Stomach (tissue), 9 donors: ENCODE results near the gene CRELD1. TPM values are rescaled to one million over a fixed set of nuclear protein-coding genes. Genes with fewer than 3 reads are reported as not detected.
A peak's percentile ranks its signal among the peaks of the same experiment; 100 is the strongest.

ENCODE experiments used
- DNase-seq, 2 donors: peaks; one replicate each; pipeline versions ENCODE4 v3.0.0 to v3.0.0-alpha.2; 2013 to 2019
- H3K27ac ChIP-seq, 5 donors: fragments of 200-600 bp in 4 of 5; sonication (generic) in 4 of 5; one replicate each; pipeline ENCODE4 v1.5.1; 2013 to 2019; ENCODE audit warnings: mild to moderate bottlenecking in 1 of 5, moderate library complexity in 1 of 5
- H3K27me3 ChIP-seq, 3 donors: fragments of 200-600 bp; sonication (generic); one replicate each; pipeline ENCODE4 v1.5.1; 2017 to 2019; ENCODE audit warnings: mixed run types in 1 of 3
- H3K36me3 ChIP-seq, 4 donors: fragments of 200-600 bp; sonication (generic); 1 replicate in 3 of 4; 2 replicates in 1 of 4; pipeline ENCODE4 v1.5.1; 2016 to 2019
- H3K4me1 ChIP-seq, 4 donors: fragments of 200-600 bp; sonication (generic); one replicate each; pipeline ENCODE4 v1.5.1; 2016 to 2019
- H3K4me3 ChIP-seq, 4 donors: fragments of 200-600 bp; sonication (generic) in 3 of 4; one replicate each; pipeline ENCODE4 v1.5.1; 2016 to 2019; ENCODE audit warnings: mild to moderate bottlenecking in 1 of 4
- H3K9me3 ChIP-seq, 4 donors: fragments of 200-600 bp; sonication (generic); one replicate each; pipeline ENCODE4 v1.5.1; 2016 to 2019
- EP300 ChIP-seq: sonication (generic); formaldehyde crosslinking; IDR thresholded peaks from one replicate; pipeline ENCODE4 v1.6.1; 2017; ENCODE audit warnings: antibody characterized with exemption
- POLR2A ChIP-seq, 4 donors: fragments of 450-650 bp; IDR thresholded peaks; one replicate each; pipeline ENCODE4 v1.6.1; 2016; ENCODE audit warnings: antibody characterized with exemption in 4 of 4, control low read depth in 2 of 4, mild to moderate bottlenecking in 1 of 4, moderate library complexity in 1 of 4
- POLR2AphosphoS5 ChIP-seq, 3 donors: sonication (generic); formaldehyde crosslinking; IDR thresholded peaks; one replicate each; pipeline ENCODE4 v1.6.1; 2016; ENCODE audit warnings: antibody characterized with exemption in 3 of 3
- WGBS, 5 donors: extraction: QIAGEN DNeasy Blood & Tissue Kit in 3 of 5; methylation state at CpG; one replicate each; pipeline versions ENCODE4 v1.1.5 to v1.1.7; 2013 to 2018; 5-methylcytosine and 5-hydroxymethylcytosine counted together
- intact Hi-C: fragments of 100-400 bp; cut with DNase I; formaldehyde crosslinking; loops from one replicate; pipeline ENCODE4 v1.15.1; 2023; ENCODE audit warnings: low total_unique reads
- polyA plus RNA-seq, 3 donors: library from polyadenylated mRNA; stranded (reverse); fragments of 200-250 nt; gene quantifications; one replicate each; pipeline ENCODE4 v1.2.3, GENCODE V29; 2013
- total RNA-seq, 5 donors: library from RNA; depleted of rRNA; stranded (reverse); fragments of >200 nt; gene quantifications; one replicate each; pipeline versions ENCODE4 v1.1.0 to v1.2.3, GENCODE V29; 2014 to 2016
- TF ChIP-seq, protein P1 (sequence below), 7 experiments: fragments of 450-650 bp in 4 of 7; fragments of 200-600 bp in 3 of 7; sonication (generic) in 3 of 7; IDR thresholded peaks; one replicate each; pipeline ENCODE4 v1.5.1; 2016 to 2019; ENCODE audit warnings: antibody characterized with exemption in 7 of 7, control low read depth in 2 of 7, mild to moderate bottlenecking in 1 of 7
- donor health status: healthy with polysubstance abuse.
- donor health status: Bipolar disorder and iron deficiency.
- donor health status: healthy.

The CRELD1 gene
- total and polyA plus RNA-seq, 8 donors: 6.2 to 71.5 (median 22.7) TPM

DNA sequence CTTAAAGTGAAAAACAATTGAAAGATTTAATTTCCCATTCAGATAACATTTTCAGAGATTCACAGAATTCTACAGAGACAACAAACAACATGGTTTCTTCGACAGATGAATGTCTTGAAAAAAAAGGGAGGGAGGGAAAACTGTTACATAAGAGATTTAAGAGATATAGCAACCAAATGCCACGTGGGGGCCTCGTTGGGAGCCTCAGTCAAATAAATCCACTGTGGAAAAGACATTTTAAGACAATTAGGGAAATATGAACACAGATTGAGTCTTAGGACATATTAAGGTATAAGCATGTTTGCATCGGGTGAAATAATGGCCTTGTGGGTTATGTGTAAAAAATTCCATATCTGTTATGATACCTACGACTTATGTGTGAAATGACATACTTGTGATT lies 23.6 kb downstream of the CRELD1 start:
- TF ChIP-seq EP300: no peak
- TF ChIP-seq POLR2A (IDR thresholded peaks at IDR 0.05): no peak
- TF ChIP-seq POLR2AphosphoS5 (IDR thresholded peaks at IDR 0.05): no peak
- TF ChIP-seq, protein P1, sequence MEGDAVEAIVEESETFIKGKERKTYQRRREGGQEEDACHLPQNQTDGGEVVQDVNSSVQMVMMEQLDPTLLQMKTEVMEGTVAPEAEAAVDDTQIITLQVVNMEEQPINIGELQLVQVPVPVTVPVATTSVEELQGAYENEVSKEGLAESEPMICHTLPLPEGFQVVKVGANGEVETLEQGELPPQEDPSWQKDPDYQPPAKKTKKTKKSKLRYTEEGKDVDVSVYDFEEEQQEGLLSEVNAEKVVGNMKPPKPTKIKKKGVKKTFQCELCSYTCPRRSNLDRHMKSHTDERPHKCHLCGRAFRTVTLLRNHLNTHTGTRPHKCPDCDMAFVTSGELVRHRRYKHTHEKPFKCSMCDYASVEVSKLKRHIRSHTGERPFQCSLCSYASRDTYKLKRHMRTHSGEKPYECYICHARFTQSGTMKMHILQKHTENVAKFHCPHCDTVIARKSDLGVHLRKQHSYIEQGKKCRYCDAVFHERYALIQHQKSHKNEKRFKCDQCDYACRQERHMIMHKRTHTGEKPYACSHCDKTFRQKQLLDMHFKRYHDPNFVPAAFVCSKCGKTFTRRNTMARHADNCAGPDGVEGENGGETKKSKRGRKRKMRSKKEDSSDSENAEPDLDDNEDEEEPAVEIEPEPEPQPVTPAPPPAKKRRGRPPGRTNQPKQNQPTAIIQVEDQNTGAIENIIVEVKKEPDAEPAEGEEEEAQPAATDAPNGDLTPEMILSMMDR (IDR thresholded peaks at IDR 0.05): no peak
- Histone ChIP-seq H3K9me3 (no peaks in the 10 kb centered on the region), H3K36me3 (peaks cover 0 to 43% (median 18%) of the 10 kb centered on the region in 4 donors), H3K4me1 (peaks cover 0 to 25% (median 10%) of the 10 kb centered on the region in 4 donors), H3K27ac (no peak overlapping the region), H3K27me3 (no peaks in the 10 kb centered on the region), H3K4me3 (no peak overlapping the region)
- WGBS, 5 donors: 50 to 62% (median 55%) methylated on average over 5 of the region's 5 CpGs
- intact Hi-C loops: no loop called here
- no peak for DNase-seq

DNA sequence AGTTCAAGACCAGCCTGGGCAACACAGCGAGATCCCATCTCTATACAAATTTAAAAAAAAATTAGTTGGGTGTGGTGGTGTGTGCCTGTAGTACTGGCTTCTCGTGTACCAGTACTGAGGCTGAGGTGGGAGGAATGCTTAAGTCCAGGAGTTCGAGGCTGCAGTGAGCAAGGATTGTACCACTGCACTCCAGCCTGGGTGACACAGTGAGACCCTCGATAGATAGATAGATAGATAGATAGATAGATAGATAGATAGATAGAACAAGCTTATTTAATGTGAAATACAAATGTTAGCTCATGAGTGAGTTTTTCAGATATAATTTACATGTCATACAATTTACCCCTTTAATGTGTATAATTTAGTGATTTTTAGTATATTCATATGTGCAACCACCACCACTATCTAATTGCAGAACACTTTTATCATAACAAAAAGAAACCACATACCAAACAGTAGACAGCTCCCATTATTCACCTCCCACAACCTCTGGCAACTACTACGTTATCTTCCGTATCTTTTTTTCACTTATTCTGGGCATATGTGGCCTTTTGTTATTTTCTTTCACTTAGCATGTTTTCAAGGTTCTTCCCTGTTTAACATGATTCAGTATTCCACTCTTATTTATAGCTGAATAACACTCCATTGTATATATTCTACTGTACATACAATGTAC lies 31.7 kb downstream of the CRELD1 start:
- TF ChIP-seq POLR2A (IDR thresholded peaks at IDR 0.05) (no peak), EP300 (no peak), POLR2AphosphoS5 (IDR thresholded peaks at IDR 0.05) (no peak)
- TF ChIP-seq, protein P1 (IDR thresholded peaks at IDR 0.05): no peak
- WGBS, 5 donors: 86 to 96% (median 91%) methylated on average over 6 of the region's 6 CpGs
- Histone ChIP-seq H3K27ac (no peak overlapping the region), H3K27me3 (no peaks in the 10 kb centered on the region), H3K4me1 (peaks cover 0 to 10% (median 2%) of the 10 kb centered on the region in 4 donors), H3K9me3 (no peaks in the 10 kb centered on the region), H3K36me3 (peaks cover 32 to 100% (median 96%) of the 10 kb centered on the region in 4 donors), H3K4me3 (no peak overlapping the region)
- DNase-seq: no peak
- intact Hi-C loops: no loop called here

DNA sequence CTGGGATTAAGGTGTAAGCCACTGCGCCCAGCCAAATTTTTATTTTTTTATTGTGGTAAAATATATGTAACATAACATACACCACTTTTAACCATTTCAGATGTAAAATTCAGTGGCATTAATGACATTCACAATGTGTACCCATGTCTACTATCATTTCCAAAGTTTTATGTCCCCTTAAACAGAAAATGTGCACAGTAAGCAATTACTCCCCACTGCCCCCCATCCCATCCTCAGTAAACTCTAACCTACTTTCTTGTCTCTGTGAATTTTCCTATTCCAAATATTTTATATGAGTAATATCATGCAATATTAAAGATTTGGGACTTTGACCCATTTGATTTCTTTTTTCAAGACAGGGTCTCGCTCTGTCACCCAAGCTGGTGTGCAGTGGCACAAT lies 33.2 kb downstream of the CRELD1 start:
- WGBS, 5 donors: 96 to 100% (median 100%) methylated on average over 2 of the region's 2 CpGs
- peaks cover 43 to 100% (median 97%) of the 10 kb centered on the region in 4 donors for H3K36me3 ChIP-seq

DNA sequence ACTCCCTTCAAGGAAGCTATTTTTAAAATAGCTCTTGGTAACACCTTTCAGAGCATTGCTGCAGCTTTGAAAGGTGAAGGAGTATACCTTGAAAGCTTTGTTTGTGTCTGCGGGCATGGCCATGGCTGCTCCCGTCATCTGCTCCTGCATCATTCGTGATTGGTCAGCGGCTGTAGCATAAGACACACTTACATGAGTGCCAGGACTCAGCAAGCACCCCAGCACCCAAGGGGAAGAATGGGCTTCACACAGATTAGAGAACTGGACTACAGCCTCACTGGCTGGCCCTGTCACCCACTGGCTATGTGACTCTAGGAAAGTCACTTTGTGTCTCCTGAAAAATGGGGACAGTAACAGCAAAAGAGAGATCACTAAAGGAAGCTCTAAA lies 36.0 kb downstream of the CRELD1 start:
- peaks cover 0 to 19% (median 9%) of the 10 kb centered on the region in 4 donors for H3K4me1 ChIP-seq
- no peaks in the 10 kb centered on the region for H3K9me3 ChIP-seq
- TF ChIP-seq, protein P1 (IDR thresholded peaks at IDR 0.05): no peak
- no peak for TF ChIP-seq POLR2A (IDR thresholded peaks at IDR 0.05)
- no peak for TF ChIP-seq EP300
- TF ChIP-seq POLR2AphosphoS5 (IDR thresholded peaks at IDR 0.05): no peak
- H3K4me3 ChIP-seq: no peak overlapping the region
- no peaks in the 10 kb centered on the region for H3K27me3 ChIP-seq
- peaks cover 62 to 100% (median 97%) of the 10 kb centered on the region in 4 donors for H3K36me3 ChIP-seq
- no peak for DNase-seq
- WGBS, 5 donors: 93 to 100% (median 97%) methylated on average over 3 to 4 of the region's 4 CpGs
- peak overlapping the region in 3 of 5 donors; percentile 53 to 76 (median 69) for H3K27ac ChIP-seq
- intact Hi-C loops: no loop called here

More for the DNA sequence above, 33.2 kb downstream of the CRELD1 start:
- Histone ChIP-seq H3K4me3 (no peak overlapping the region), H3K27ac (no peak overlapping the region), H3K9me3 (no peaks in the 10 kb centered on the region), H3K4me1 (peaks cover 0 to 19% (median 9%) of the 10 kb centered on the region in 4 donors), H3K27me3 (no peaks in the 10 kb centered on the region)
- TF ChIP-seq POLR2A (IDR thresholded peaks at IDR 0.05): no peak
- no peak for DNase-seq
- intact Hi-C loops: no loop called here
